Kidney (tissue), 14 donors: Measurements from ENCODE around the gene C19orf81. TPM values are rescaled to one million over a fixed set of nuclear protein-coding genes. Genes with fewer than 3 reads are reported as not detected.

Experiments used
- DNase-seq, 5 donors: peaks; one replicate each; pipeline ENCODE4 v3.0.0-alpha.2; 2013 to 2020
- FAIRE-seq: peaks from 2 replicates; lab custom pipeline; 2012; peaks lifted over from hg19 to GRCh38; lab: Jason Lieb, UNC
- H3K27ac ChIP-seq, 2 donors: one replicate each; pipeline ENCODE4 v1.7.0; 2013; ENCODE audit warnings: low read depth in 2 of 2, low read length in 2 of 2, inconsistent platforms in 1 of 2
- H3K27me3 ChIP-seq: one replicate; pipeline ENCODE4 v1.7.1; 2013; ENCODE audit warnings: low read length, inconsistent platforms; ENCODE audit not compliant: control insufficient read depth, insufficient read depth
- H3K36me3 ChIP-seq, 3 donors: one replicate each; pipeline versions ENCODE4 v1.7.0 to v1.7.1; 2013; ENCODE audit warnings: low read length in 3 of 3, control low read depth in 1 of 3, inconsistent platforms in 1 of 3; ENCODE audit not compliant: insufficient read depth in 3 of 3, control insufficient read depth in 2 of 3
- H3K4me1 ChIP-seq, 3 donors: one replicate each; pipeline versions ENCODE4 v1.7.0 to v1.7.1; 2013; ENCODE audit warnings: low read length in 3 of 3, inconsistent platforms in 1 of 3, low read depth in 1 of 3; ENCODE audit not compliant: control insufficient read depth in 2 of 3, insufficient read depth in 2 of 3
- H3K4me3 ChIP-seq, 3 donors: one replicate each; pipeline versions ENCODE4 v1.7.0 to v1.8.1; 2013; ENCODE audit warnings: low read length in 3 of 3, control low read depth in 1 of 3, inconsistent platforms in 1 of 3
- H3K9ac ChIP-seq, 3 donors: one replicate each; pipeline versions ENCODE4 v1.7.0 to v1.7.1; 2013; ENCODE audit warnings: low read length in 3 of 3, control low read depth in 1 of 3, inconsistent platforms in 1 of 3
- H3K9me3 ChIP-seq, 3 donors: one replicate each; pipeline versions ENCODE4 v1.7.0 to v1.7.1; 2013; ENCODE audit warnings: low read length in 3 of 3, control low read depth in 1 of 3, inconsistent platforms in 1 of 3; ENCODE audit not compliant: control insufficient read depth in 2 of 3, insufficient read depth in 1 of 3
- CTCF ChIP-seq: IDR thresholded peaks from 3 replicates; pipeline ENCODE4 v1.5.1; 2012; ENCODE audit warnings: mild to moderate bottlenecking, moderate library complexity, borderline replicate concordance; ENCODE audit not compliant: insufficient read depth; ENCODE audit errors: extremely low read depth
- intact Hi-C: fragments of 100-400 bp; cut with DNase I; formaldehyde crosslinking; loops from one replicate; pipeline ENCODE4 v1.11.1; 2022
- polyA plus RNA-seq: library from polyadenylated mRNA; stranded (reverse); fragments of 350-450 nt; fragmentation: Illumina TruSeq; extraction: RNeasy Lipid Tissue Mini Kit (QIAGEN cat#74804); gene quantifications from one replicate; pipeline ENCODE4 v1.2.3, GENCODE V29; 2014; ENCODE audit warnings: low read depth, low replicate concordance; ENCODE audit not compliant: insufficient read depth
- total RNA-seq: library from RNA; stranded (reverse); fragmentation: NEBNext Ultra II Directional; extraction: Animal tissue kit (Norgen Biotek cat#: 25700); gene quantifications from one replicate; pipeline ENCODE4 v1.2.1, GENCODE V29; 2021
- donor health status: control.
- donor health status: control.
- donor health status: control.
- donor health status: control.
- donor health status: control.
- donor health status: DM: yes; HTN: yes; CAD: no.
- donor health status: Normal renal cell carcinoma (clear cell type).

Gene C19orf81
- total and polyA plus RNA-seq, 2 donors from 2014 or later = 1.6 to 3.0 TPM

GRCh38 chr19:50679177-50680125 is 30.2 kb downstream of the C19orf81 start:
- peaks cover 2% of the 10 kb centered on the region for H3K27me3 ChIP-seq
- no peaks in the 10 kb centered on the region for H3K9me3 ChIP-seq
- TF ChIP-seq CTCF = no peak
- H3K36me3 ChIP-seq = no peaks in the 10 kb centered on the region
- H3K27ac ChIP-seq = no peak overlapping the region
- FAIRE-seq = no peak
- peak; percentile 82 to 93 (median 84) for DNase-seq
- no peak overlapping the region for H3K4me3 ChIP-seq
- intact Hi-C loops = no loop called here
- no peaks in the 10 kb centered on the region for H3K4me1 ChIP-seq
- H3K9ac ChIP-seq = no peak overlapping the region

GRCh38 chr19:50686310-50687032 is 37.2 kb downstream of the C19orf81 start:
- no peak for TF ChIP-seq CTCF
- intact Hi-C loops = no loop called here
- Histone ChIP-seq H3K36me3 (no peaks in the 10 kb centered on the region), H3K9ac (no peak overlapping the region), H3K27ac (no peak overlapping the region), H3K27me3 (no peaks in the 10 kb centered on the region), H3K4me1 (no peaks in the 10 kb centered on the region), H3K4me3 (no peak overlapping the region), H3K9me3 (no peaks in the 10 kb centered on the region)
- no peak for DNase-seq
- FAIRE-seq = no peak

- Histone ChIP-seq H3K27me3 (peaks cover 8% of the 10 kb centered on the region), H3K36me3 (no peaks in the 10 kb centered on the region), H3K9ac (no peak overlapping the region), H3K4me1 (no peaks in the 10 kb centered on the region), H3K27ac (no peak overlapping the region), H3K4me3 (no peak overlapping the region), H3K9me3 (no peaks in the 10 kb centered on the region)
- intact Hi-C loops = no loop called here
- no peak for FAIRE-seq
- TF ChIP-seq CTCF = no peak
- DNase-seq = peak in 1 of 5 donors; percentile 70
These were observed 39.5 kb downstream of the C19orf81 start for GRCh38 chr19:50688766-50689165.
